Body of pancreas (tissue), 4 donors: ENCODE measurements around the gene ITPRIPL2.

Experiments
- POLR2A ChIP-seq, 3 donors: fragments of 450-650 bp; IDR thresholded peaks; one replicate each; pipeline ENCODE4 v1.6.1; 2016; ENCODE audit warnings: antibody characterized with exemption in 3 of 3, mild to moderate bottlenecking in 2 of 3
- TF ChIP-seq, protein P1 (sequence below), 7 experiments: fragments of 450-650 bp in 4 of 7; fragments of 200-600 bp in 3 of 7; sonication (generic) in 3 of 7; IDR thresholded peaks; one replicate each; pipeline ENCODE4 v1.5.1; 2016 to 2019; ENCODE audit warnings: antibody characterized with exemption in 7 of 7

DNA sequence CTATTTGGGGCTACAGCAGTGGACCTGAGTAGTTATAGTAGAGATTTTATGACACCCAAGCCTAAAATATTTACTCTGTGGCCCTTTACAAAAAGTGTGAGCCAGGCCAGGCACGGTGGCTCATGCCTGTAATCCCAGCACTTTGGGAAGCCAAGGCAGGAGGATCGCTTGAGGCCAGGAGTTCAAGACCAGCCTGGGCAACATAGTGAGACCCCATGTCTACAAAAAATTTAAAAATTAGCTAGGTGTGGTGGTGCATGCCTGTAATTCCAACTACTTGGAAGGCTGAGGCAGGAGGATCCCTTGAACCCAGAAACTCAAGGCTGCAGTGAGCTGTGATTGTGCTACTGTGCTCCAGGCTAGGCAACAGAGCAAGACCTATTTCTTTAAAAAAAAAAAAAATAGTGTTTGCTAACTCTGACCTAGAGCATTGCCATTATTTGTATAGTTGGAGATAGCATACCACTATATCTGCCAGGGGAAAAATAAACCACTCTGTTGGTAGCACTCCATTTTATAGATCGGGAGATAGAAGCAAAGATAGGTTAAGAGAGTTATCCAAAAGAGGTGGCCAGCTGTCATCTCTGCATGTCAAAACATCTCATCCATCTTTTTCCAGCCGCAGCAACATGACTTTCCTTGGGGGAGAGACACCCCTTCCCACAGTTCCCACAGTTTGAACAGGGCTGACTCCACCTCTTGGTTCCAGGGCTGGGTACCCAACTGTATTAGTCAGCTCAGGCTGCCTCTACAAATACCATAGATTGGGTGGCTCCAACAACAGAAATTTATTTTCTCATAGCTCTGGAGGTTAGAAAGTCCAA lies 3.0 kb upstream of the ITPRIPL2 start:
- TF ChIP-seq POLR2A (IDR thresholded peaks at IDR 0.05): no peak
- TF ChIP-seq, protein P1, sequence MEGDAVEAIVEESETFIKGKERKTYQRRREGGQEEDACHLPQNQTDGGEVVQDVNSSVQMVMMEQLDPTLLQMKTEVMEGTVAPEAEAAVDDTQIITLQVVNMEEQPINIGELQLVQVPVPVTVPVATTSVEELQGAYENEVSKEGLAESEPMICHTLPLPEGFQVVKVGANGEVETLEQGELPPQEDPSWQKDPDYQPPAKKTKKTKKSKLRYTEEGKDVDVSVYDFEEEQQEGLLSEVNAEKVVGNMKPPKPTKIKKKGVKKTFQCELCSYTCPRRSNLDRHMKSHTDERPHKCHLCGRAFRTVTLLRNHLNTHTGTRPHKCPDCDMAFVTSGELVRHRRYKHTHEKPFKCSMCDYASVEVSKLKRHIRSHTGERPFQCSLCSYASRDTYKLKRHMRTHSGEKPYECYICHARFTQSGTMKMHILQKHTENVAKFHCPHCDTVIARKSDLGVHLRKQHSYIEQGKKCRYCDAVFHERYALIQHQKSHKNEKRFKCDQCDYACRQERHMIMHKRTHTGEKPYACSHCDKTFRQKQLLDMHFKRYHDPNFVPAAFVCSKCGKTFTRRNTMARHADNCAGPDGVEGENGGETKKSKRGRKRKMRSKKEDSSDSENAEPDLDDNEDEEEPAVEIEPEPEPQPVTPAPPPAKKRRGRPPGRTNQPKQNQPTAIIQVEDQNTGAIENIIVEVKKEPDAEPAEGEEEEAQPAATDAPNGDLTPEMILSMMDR (IDR thresholded peaks at IDR 0.05): no peak
